Hematopoietic multipotent progenitor cell treated with erythropoietin and hydrocortisone succinate and interleukin-3 and kit ligand, for 17 days (in vitro differentiated cells): Measurements from ENCODE around the gene PRSS1.
"Not testable (repeated sequence)": the region's sequence is repeated elsewhere in the genome, so short reads cannot be mapped to it uniquely, and the experiment has no call there.

Source experiments
- DNase-seq: peaks from one replicate; pipeline ENCODE4 v3.0.0-alpha.2; 2015; ENCODE audit warnings: low spot score

PRSS1 gene

DNA sequence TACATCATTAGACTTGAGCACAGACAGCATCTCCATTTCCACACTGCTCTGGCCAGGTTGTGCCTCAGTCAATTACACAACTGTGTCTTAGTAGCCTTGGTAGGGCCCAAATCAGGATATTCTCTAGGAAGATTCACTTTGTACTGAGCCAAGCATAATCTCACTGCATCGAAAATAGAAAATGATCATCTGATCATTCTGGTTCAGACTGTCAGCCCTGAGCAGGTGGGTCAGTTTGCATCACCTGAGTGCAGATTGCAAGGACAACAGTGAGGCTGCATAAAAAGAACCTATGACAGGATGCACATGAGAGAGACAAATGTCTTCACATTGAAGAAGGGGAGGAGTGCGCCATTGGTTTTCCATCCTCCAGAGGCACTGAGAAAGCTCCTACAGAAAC is 862 bp upstream of the PRSS1 start:
- not testable (repeated sequence) for DNase-seq

DNA sequence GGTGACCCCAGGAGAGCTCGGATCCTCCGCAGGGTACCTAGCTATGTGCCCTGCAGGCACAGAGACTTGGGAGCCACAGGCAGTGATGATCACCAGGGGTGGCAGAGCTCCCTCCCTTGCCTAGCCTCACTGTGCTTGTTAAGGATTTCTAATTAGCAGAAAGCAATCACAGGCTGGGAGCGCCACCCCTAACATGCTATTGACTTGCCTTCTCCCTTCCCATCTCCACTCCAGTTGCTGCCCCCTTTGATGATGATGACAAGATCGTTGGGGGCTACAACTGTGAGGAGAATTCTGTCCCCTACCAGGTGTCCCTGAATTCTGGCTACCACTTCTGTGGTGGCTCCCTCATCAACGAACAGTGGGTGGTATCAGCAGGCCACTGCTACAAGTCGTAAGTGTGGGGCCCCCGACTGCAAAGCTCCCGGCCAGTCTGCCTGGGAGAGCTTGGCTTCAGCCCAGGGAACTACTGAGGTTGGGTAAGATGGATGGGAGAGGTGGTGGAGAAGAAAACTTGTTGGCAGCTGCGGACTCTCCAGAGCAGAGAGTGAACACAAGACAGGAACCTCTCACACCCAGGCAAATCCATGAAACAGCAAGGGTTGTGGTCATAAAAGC is 1.2 kb downstream of the PRSS1 start:
- DNase-seq: no peak

DNA sequence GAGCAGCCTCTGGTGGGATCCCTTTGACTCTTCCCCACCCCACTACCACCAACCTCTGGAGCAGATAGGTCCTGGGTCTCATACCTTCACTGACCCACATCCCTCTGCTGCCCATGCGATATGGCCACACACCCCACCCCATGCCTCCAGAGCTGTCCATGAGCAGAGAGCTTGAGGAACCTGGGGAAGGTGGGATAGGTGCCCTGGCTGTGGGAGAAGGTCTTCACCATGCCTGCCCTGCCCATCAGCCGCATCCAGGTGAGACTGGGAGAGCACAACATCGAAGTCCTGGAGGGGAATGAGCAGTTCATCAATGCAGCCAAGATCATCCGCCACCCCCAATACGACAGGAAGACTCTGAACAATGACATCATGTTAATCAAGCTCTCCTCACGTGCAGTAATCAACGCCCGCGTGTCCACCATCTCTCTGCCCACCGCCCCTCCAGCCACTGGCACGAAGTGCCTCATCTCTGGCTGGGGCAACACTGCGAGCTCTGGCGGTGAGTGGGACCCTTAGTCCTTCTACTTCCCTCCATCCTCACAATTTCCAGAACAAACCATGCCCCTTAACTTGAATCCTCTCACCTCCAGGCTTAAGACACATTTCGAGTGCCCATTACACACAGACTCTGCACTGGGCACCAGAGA is 2.4 kb downstream of the PRSS1 start:
- not testable (repeated sequence) for DNase-seq

DNA sequence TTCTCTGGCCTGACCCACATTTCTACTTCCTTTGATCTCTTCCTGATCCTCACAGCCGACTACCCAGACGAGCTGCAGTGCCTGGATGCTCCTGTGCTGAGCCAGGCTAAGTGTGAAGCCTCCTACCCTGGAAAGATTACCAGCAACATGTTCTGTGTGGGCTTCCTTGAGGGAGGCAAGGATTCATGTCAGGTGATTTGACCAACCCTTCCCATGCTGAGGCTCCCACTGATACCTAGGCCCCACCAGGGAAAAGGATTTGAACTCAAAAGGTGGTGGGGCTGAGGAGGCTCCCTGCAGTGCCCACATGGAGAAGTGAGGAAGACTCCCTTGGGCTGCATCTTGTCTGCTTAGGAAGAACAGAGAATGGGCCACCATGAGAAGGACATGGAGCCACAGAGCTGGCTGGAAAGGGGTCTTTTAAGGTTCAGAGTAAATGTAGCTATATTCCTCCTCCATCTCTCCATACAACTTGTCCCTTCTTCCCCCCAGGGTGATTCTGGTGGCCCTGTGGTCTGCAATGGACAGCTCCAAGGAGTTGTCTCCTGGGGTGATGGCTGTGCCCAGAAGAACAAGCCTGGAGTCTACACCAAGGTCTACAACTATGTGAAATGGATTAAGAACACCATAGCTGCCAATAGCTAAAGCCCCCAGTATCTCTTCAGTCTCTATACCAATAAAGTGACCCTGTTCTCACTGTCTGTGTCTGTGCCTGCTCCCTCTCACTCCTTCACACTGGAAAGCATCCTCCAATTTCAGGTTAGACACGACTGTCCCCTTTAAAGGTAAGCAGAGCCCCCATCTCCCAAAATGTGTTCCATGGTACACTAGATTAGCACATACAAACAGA is 3.3 kb downstream of the PRSS1 start:
- DNase-seq: no peak

DNA sequence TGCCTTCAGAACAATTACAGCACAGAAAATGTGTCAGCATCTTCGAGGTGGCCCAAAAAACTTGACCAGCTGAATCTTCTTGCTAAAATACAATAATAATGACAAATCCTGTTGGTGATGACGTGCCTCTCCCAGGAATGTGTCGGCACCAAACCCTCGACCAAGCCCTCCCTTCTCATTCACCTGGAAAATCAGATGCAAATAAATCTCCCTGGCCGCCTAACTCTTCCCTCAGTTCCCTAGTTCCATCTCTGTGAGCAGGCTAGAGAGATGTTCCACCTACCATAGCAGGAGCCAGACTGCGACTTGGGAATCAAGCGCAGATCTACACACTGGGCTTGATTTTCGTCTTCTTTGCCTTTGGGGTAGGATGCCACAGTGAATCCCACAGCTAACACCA is 4.1 kb downstream of the PRSS1 start:
- no peak for DNase-seq

DNA sequence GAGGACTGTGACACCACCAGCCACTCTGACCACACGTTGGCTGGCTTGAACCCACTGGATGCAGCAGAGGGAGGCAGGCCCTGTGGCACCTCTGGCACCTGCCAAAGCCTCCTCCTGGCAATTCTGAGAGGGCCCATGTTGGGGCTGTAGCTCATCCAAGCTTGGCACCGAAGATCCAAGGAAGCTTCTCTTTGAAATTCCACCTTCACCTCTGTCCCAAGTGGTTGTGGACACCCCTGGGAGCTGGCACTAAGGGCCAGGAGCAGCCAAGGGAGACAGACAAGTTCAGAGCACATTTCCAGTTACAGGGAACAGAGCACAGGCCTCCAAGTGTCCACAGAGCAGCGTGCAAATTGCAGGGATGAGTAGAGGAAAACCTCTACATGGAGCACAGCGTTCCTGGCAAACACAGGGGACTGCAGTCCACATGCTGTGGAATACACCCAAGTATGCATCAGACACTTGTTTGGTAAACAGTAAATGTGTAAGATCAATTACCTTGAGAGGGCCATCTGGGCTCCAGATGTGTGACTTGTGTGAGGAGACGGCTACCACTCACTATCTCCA is 4.7 kb downstream of the PRSS1 start:
- DNase-seq: not testable (repeated sequence)

DNA sequence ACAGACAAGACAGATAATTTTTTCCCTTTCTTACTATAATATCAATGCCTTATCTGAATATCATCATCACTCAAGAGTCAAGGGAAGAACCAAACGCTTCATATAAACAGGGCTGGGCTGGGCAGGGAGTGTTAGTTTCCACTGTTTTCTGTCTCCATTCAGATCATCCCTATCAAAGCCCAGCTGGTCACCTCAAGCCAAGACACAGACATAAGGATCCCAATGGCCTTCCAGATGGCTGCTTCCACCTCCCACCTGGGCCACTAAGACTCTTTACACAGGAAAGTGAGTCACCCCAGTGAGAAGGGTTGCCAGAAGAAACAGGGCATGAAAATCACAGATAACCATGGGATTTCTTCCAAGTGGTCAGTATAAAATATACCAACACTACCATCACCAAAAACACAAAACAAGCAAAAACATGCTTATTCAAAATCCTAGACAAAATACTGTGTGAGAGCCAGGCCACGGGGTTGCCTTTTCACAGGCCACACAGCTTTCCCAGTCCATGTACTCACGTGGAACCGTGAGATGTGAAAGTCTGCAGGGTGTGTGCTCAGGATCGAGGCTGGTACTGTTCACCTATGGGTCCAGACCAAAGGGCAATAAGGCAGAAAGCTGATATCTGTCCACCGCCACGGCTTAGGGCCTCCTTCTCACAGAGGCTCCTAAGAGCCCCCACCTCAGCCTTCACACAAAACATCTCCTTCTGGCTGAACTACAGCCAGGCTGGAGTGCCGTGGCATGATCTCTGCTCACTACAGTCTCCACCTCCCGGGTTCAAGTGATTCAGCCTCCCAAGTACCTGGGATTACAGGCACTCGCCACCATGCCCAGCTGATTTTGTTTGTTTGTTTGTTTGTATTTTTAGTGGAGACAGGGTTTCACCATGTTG is 5.7 kb downstream of the PRSS1 start:
- no peak for DNase-seq

DNA sequence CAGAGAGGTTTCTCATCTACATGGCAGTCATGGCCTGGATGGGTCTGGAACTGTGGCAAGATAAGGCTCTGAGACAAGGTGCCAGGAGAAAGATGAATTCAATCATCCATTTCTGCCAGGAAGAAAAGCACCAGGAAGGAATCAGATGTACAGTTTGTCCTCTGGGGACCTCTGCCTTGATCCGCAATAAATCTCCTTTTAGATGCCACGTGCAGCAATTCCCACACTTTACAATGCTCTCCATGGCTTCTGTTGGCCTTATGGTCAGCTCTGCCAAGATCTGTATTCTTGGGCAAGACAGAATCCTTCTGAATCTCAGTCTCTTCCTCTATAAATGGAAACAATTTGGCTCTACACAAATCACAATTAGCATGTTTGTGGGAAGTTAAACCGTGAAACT is 9.0 kb downstream of the PRSS1 start:
- DNase-seq: not testable (repeated sequence)

DNA sequence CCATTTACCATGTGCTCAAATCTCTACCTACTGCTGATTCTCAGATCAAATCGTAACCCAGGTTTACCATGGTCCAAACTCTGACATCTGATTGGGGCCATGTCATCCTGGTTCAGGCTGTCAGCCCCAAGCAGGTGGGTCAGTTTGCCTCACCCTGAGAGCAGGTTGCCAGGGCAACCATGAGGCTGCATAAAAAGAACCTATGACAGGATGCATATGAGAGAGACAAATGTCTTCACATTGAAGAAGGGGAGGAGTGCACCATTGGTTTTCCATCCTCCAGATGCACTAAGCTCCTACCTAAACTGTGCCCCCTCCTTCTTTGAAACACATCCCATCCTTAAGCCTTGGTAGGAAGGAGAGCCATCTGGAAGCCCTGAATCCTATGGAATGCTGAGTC is 10.2 kb downstream of the PRSS1 start:
- DNase-seq: no peak

DNA sequence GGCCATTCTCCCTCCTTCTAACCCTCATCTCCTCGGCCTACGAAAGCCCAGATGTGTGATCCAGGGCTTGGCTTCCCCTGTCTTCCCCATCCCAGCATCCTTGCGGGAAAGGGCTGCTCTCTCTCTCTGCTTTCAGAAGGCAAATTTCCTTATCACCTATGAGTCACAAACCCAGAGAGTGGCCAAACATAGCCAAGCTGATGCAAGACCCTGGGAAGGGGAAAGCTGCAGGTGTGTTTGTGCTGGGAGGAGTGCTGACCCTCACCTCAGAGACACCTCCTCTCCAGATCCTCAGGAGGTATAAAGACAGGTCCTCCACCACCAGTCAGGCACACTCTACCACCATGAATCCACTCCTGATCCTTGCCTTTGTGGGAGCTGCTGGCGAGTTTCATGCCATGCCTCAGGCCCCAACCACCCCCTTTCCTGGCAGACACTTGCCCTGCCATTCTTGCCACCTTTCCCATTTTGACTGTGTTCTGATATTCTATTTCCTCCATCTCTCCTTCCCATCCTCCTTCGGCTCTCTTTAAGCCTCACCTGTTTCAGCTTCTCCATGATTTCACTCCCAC is 10.9 kb downstream of the PRSS1 start:
- DNase-seq: no peak

DNA sequence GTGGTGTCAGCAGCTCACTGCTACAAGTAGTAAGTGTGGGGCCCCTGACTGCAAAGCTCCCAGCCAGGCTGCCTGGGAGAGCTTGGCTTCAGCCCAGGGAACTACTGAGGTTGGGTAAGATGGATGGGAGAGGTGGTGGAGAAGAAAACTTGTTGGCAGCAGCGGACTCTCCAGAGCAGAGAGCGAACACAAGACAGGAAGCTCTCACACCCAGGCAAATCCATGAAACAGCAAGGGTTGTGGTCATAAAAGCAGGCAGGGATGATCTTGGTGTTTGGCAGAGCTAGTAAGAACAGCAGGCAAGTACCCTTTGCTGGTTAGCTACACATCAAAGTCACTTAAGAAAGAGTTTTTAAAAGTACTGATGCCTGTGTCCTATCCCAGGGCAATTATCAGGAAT is 12.3 kb downstream of the PRSS1 start:
- DNase-seq: not testable (repeated sequence)

DNA sequence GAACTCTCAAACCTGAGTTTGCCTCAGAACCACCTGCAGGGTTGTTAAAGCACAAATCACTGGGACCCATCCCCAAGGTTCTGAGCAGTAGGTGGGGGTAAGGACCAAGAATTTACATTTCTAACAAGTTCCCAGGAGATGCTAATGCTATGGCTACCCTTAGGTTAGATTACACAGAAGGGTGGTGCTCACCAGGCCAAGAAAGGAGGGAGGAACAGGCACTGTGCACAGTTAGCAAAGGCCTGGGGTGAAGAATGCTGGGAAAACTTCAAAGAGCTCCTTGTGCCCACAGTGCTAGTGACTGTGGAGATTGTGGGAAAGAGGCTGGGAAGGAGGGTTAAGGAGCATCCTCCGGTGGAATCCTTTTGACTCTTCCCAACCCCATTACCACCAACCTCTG is 12.8 kb downstream of the PRSS1 start:
- DNase-seq: no peak

DNA sequence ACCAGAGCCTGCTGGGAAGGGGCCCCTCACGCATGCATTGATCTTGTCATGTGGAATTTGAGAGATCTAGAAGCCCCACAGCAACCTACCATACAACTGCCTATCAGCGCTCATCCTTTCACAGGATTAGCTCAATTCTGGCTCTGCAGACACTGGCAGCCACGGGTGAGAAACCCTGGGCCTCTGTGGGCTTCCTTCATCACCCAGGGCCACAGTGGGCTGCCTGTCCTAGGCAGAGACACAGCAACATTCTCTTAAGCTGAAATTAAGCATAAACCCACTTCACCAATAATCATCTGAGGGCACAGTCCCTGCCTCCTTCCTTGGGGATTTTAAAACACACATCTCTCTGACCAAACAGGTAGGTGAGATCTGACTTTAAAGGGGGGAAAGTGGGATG is 18.2 kb downstream of the PRSS1 start:
- DNase-seq: no peak

DNA sequence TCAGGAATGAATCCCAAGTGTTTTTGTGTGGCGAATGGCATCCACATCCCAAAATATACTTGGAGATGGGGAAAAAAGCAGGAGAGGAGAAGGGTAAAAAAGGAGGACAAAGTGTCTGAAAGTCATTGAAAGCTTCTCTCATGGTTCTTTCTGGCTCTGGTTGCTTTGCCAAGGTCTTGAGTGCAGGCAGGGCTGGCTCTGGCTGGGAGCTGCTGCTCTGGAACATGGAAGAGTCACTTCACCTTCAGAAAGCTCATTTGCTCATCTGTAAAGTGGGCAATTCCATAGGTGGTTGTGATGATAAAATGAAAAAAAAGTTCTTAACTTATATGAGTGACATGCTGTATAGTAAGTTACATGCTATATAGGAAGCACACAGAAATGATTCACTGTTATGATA is 18.6 kb downstream of the PRSS1 start:
- DNase-seq: no peak

DNA sequence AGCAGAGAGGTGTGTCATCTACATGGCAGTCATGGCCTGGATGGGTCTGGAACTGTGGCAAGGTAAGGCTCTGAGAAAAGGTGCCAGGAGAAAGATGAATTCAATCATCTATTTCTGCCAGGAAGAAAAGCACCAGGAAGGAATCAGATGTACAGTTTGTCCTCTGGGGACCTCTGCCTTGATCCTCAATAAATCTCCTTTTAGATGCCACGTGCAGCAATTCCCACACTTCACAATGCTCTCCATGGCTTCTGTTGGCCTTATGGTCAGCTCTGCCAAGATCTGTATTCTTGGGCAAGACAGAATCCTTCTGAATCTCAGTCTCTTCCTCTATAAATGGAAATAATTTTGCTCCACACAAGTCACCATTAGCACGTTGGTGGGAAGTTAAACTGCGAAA is 19.6 kb downstream of the PRSS1 start:
- DNase-seq: not testable (repeated sequence)

DNA sequence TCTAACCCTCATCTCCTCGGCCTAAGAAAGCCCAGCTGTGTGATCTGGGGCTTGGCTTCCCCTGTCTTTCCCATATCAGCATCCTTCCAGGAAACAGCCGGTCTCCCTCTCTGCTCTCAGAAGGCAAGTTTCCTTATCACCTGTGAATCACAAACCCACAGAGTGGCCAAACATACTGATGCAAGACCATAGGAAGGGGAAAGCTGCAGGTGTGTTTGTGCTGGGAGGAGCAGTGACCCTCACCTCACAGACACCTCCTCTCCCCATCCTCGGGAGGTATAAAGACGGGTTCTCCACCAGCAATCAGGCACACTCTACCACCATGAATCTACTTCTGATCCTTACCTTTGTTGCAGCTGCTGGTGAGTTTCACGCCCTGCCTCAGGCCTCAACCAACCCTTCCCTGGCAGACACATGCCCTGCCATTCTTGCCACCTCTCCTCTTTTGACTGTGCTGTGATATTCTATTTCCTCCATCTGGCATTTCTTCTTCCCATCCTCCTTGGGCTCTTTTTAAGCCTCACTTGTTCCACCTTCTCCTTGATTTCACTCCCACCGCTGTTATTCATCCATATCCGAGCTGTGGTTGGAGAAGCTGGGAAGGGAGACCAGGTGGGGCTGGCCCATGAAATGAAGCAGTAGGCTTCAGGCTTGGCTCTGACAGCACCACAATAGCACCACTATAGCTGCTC is 21.5 kb downstream of the PRSS1 start, which contains the start of gene PRSS2:
Gene PRSS2, plus strand, starts transcription at position 310 of the 692 bp plus-strand sequence. Its CDS starts 13 bp downstream, at position 323.
- DNase-seq: no peak

DNA sequence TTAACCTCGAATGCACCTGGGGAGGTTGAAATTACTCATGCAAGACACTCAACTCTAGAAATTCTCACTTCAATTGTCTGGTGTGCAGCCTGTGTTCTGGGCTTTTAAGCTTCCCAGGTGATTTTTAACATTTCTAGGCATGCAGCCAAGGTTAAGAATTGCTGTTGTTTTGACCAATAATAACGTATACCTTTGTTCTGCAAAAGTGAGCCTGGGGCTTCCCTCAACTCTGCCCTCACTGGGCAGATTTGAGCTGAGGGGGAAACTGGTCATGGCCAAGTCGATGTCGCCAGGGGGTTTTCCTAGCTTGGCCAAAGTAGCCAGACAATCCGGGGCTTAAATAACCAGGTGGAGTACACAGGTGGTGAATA is 22.1 kb downstream of the PRSS1 start:
- no peak for DNase-seq

DNA sequence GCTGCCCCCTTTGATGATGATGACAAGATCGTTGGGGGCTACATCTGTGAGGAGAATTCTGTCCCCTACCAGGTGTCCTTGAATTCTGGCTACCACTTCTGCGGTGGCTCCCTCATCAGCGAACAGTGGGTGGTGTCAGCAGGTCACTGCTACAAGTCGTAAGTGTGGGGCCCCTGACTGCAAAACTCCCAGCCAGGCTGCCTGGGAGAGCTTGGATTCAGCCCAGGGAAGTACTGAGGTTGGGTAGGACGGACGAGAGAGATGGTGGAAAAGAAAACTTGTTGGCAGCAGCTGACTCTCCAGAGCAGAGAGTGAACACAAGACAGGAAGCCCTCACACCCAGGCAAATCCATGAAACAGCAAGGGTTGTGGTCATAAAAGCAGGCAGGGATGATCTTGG is 22.8 kb downstream of the PRSS1 start:
- DNase-seq: no peak

DNA sequence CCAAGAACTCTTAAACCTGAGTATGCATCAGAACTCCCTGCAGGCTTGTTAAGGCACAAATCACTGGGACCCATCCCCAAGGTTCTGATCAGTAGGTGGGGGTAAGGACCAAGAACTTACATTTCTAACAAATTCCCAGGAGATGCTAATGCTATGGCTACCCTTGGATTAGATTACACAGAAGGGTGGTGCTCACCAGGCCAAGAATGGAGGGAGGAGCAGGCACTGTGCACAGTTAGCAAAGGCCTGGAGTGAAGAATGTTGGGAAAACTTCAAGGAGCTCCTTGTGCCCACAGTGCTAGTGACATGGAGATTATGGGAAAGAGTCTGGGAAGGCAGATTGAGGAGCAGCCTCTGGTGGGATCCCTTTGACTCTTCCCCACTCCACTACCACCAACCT is 23.4 kb downstream of the PRSS1 start:
- DNase-seq: no peak

DNA sequence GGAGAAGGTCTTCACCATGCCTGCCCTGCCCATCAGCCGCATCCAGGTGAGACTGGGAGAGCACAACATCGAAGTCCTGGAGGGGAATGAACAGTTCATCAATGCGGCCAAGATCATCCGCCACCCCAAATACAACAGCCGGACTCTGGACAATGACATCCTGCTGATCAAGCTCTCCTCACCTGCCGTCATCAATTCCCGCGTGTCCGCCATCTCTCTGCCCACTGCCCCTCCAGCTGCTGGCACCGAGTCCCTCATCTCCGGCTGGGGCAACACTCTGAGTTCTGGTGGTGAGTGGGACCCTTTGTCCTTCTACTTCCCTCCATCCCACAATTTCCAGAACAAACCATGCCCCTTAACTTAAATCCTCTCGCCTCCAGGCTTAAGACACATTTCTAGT is 24.0 kb downstream of the PRSS1 start:
- no peak for DNase-seq
